ENCODE measurements around the gene SRGAP2. TPM values are rescaled to one million over a fixed set of nuclear protein-coding genes. Genes with fewer than 3 reads are reported as not detected.
"Not testable (repeated sequence)": the region's sequence is repeated elsewhere in the genome, so short reads cannot be mapped to it uniquely, and the experiment has no call there.

Gene SRGAP2
- total RNA-seq, 1 experiment from 2014 or later: 36.5 TPM

GRCh38 chr1:206173110-206173719 lies 30.1 kb upstream of the SRGAP2 start:
- H3K9ac ChIP-seq (ENCODE audit: extremely low read depth, insufficient read length, low read length); H3K9me3 Mint-ChIP-seq; H3K27me3 Mint-ChIP-seq (ENCODE audit: low read depth); H2AFZ ChIP-seq (ENCODE audit: low read length); H2BK5ac ChIP-seq (ENCODE audit: insufficient read length, low read length); H4K91ac ChIP-seq (ENCODE audit: insufficient read length, low read depth, low read length); H3K18ac ChIP-seq (ENCODE audit: insufficient read length, low read depth, low read length); H3K36me3 Mint-ChIP-seq (ENCODE audit: insufficient read depth in 1 of 3, low read depth in 3 of 3); H3K79me1 ChIP-seq (ENCODE audit: insufficient read depth, low read depth, low read length, poor library complexity, severe bottlenecking); H3K4me3 Mint-ChIP-seq; H3K56ac ChIP-seq (ENCODE audit: insufficient read length, low read depth, low read length); H3K4me1 Mint-ChIP-seq; DNase-seq; H2BK20ac ChIP-seq (ENCODE audit: low read depth, low read length, poor library complexity, severe bottlenecking); H3K79me2 ChIP-seq (ENCODE audit: insufficient read depth, low read length); H3K23me2 ChIP-seq (ENCODE audit: insufficient read length, low read depth, low read length, poor library complexity, severe bottlenecking); H3K4me2 ChIP-seq (ENCODE audit: insufficient read depth, insufficient read length, low read length); H2BK120ac ChIP-seq (ENCODE audit: low read depth, low read length, poor library complexity, severe bottlenecking); H3K23ac ChIP-seq (ENCODE audit: insufficient read length, low read depth, low read length); H3K9me3 ChIP-seq (ENCODE audit: control insufficient read depth, low read depth, low read length); H4K8ac ChIP-seq (replicated peaks; ENCODE audit: insufficient read length, low read depth, low read length); H2BK15ac ChIP-seq (ENCODE audit: low read depth, low read length); H3K27me3 ChIP-seq (ENCODE audit: insufficient read depth, low read length); H4K5ac ChIP-seq (ENCODE audit: insufficient read length, low read depth, low read length); H2AK5ac ChIP-seq (ENCODE audit: insufficient read length, low read length); H3K4me1 ChIP-seq (ENCODE audit: insufficient read depth, low read length); H3K27ac Mint-ChIP-seq; H3K14ac ChIP-seq (ENCODE audit: insufficient read depth, low read length); H3K4ac ChIP-seq (ENCODE audit: low read depth, low read length); H3T11ph ChIP-seq (ENCODE audit: low read length); H4K20me1 ChIP-seq (ENCODE audit: control insufficient read depth, insufficient read depth, insufficient read length); H3K27ac ChIP-seq (ENCODE audit: insufficient read length, low read depth, low read length); H2BK12ac ChIP-seq (ENCODE audit: insufficient read length, low read depth, low read length): not testable (repeated sequence)
- no CpG with 5 or more reads among the region's 2 CpGs for WGBS (ENCODE audit: extremely low coverage, insufficient read length, low lambda C conversion rate)

All from H9 (cell line).